Measurements from ENCODE around the gene PSMD5.

- TF ChIP-seq REST (IDR thresholded peaks at IDR 0.05; ENCODE audit: borderline replicate concordance) (no peak), REST (CRISPR knock-in tag; IDR thresholded peaks at IDR 0.05; ENCODE audit: low read depth) (no peak), CTCF (IDR thresholded peaks at IDR 0.05 in 2 of 3, conservative IDR thresholded peaks at IDR 0.05 in 1 of 3; ENCODE audit: insufficient read depth in 2 of 3, low read depth in 1 of 3, low read length in 3 of 3) (no peak), CBX5 (IDR thresholded peaks at IDR 0.05; ENCODE audit: borderline replicate concordance, low read depth) (no peak), MLX (CRISPR knock-in tag; conservative IDR thresholded peaks at IDR 0.05) (no peak), NR2C1 (IDR thresholded peaks at IDR 0.05) (no peak), NR2C1 (tag; IDR thresholded peaks at IDR 0.05) (no peak)
These were observed 22.6 kb downstream of the PSMD5 start for GRCh38 chr9:120820095-120820494.
